Measurements from ENCODE around the gene NDUFA11. TPM values are rescaled to one million over a fixed set of nuclear protein-coding genes. Genes with fewer than 3 reads are reported as not detected.
A peak's percentile ranks its signal among the peaks of the same experiment; 100 is the strongest.

The NDUFA11 gene
- total and polyA plus RNA-seq, 9 of the 15 experiments (the other 6 are each of a cell fraction or from before 2014, with no cell fraction given) = 63.3 to 486 (median 274) TPM

- Histone ChIP-seq H3K4me2 (ENCODE audit: insufficient read depth, low read length) (no peak overlapping the region), H2AFZ (ENCODE audit: low read depth, low read length) (no peak overlapping the region), H3K4me3 (no peak overlapping the region), H3K79me2 (ENCODE audit: control insufficient read depth, insufficient read depth, low read length) (no peaks in the 10 kb centered on the region), H3K9me1 (ENCODE audit: control insufficient read depth, insufficient read depth, low read length) (peaks cover under 1% of the 10 kb centered on the region), H3K9ac (ENCODE audit: insufficient read depth in 1 of 2, low read depth in 2 of 2, low read length in 2 of 2) (peak overlapping the region in 1 of 2 experiments; percentile 20; a peak in 1 of 4 replicates), H3K4me1 (replicated peaks in 1 of 2; ENCODE audit: control insufficient read depth in 2 of 2, insufficient read depth in 2 of 2, low read length in 2 of 2) (peaks cover 6 to 40% of the 10 kb centered on the region in 2 experiments), H3K27ac (ENCODE audit: extremely low read depth, low read depth, low read length) (no peak overlapping the region), H3K9me3 (replicated peaks; ENCODE audit: control insufficient read depth, insufficient read depth, low read depth, low read length) (no peaks in the 10 kb centered on the region), H3K36me3 (ENCODE audit: control insufficient read depth, insufficient read depth, low read length) (no peaks in the 10 kb centered on the region; the same call in 2 of the 3 replicates), H4K20me1 (replicated peaks; ENCODE audit: control insufficient read depth, insufficient read depth, low read length) (peaks cover 9% of the 10 kb centered on the region; the same call in 1 of the 2 replicates), H3K27me3 (ENCODE audit: control insufficient read depth in 2 of 2, insufficient read depth in 2 of 2, low read length in 2 of 2) (no peaks in the 10 kb centered on the region)
- 22% methylated on average over 17 of the region's 17 CpGs for WGBS (ENCODE audit: insufficient coverage, low coverage, missing lambda C conversion rate)
- DNase-seq (ENCODE audit: extremely low read depth in 1 of 4, low spot score in 3 of 4) (no peak), FAIRE-seq (no peak), ATAC-seq (no peak)
- intact Hi-C loops (cut with micrococcal nuclease) = no loop called here
- in situ Hi-C loops (cut with MboI) = no loop called here
- no TSS peak for BruUV-seq (replicated peaks)
- ChIA-PET CTCF (ENCODE audit: low intra/inter-chr PET ratio) (interaction anchor here (0.6 kb wide), 1 partner anchor 220 kb away, joined by 4 read pairs; no protein-coding TSS in a partner anchor), POLR2A (interaction anchor here (0.7 to 4.2 kb wide), 2 partner anchors 13 to 14 kb away, joined by 4 to 28 read pairs; partner anchors contain the start of genes NDUFA11 and VMAC)
- TF ChIP-seq, protein P1, sequence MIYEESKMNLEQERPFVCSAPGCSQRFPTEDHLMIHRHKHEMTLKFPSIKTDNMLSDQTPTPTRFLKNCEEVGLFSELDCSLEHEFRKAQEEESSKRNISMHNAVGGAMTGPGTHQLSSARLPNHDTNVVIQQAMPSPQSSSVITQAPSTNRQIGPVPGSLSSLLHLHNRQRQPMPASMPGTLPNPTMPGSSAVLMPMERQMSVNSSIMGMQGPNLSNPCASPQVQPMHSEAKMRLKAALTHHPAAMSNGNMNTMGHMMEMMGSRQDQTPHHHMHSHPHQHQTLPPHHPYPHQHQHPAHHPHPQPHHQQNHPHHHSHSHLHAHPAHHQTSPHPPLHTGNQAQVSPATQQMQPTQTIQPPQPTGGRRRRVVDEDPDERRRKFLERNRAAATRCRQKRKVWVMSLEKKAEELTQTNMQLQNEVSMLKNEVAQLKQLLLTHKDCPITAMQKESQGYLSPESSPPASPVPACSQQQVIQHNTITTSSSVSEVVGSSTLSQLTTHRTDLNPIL (CRISPR knock-in tag; IDR thresholded peaks at IDR 0.05) = no peak
- TF ChIP-seq CXXC5 (CRISPR knock-in tag; IDR thresholded peaks at IDR 0.05) (no peak), HCFC1 (IDR thresholded peaks at IDR 0.05; ENCODE audit: low read depth, low read length) (no peak), POLR2G (IDR thresholded peaks at IDR 0.05; ENCODE audit: low read depth, low read length) (peak; percentile 46; the same call in 1 of the 2 replicates), ZNF24 (IDR thresholded peaks at IDR 0.05) (peak; percentile 69; the same call in 1 of the 2 replicates), ZNF23 (CRISPR knock-in tag; IDR thresholded peaks at IDR 0.05) (no peak), ZNF830 (CRISPR knock-in tag; IDR thresholded peaks at IDR 0.05) (no peak), SUPT5H (IDR thresholded peaks at IDR 0.05) (0 out of 2 replicates have a peak, but pooled peaks have one; percentile 50), NFXL1 (CRISPR knock-in tag; IDR thresholded peaks at IDR 0.05) (no peak), POLR2A (conservative IDR thresholded peaks at IDR 0.05) (0 out of 2 replicates have a peak, but pooled peaks have one; percentile 25), MTA3 (IDR thresholded peaks at IDR 0.05; ENCODE audit: borderline replicate concordance) (no peak), ZNF407 (IDR thresholded peaks at IDR 0.05; ENCODE audit: low read depth) (no peak), NFIC (IDR thresholded peaks at IDR 0.05) (0 out of 2 replicates have a peak, but pooled peaks have one; percentile 16), MAZ (CRISPR knock-in tag; conservative IDR thresholded peaks at IDR 0.05 in 1 of 2, IDR thresholded peaks at IDR 0.05 in 1 of 2) (no peak)
These were observed 14.2 kb downstream of the NDUFA11 start for GRCh38 chr19:5889288-5889971.

All from K562 (cell line).